Astrocyte of the hippocampus (primary cell): ENCODE data around the gene PTGES2.
A peak's percentile ranks its signal among the peaks of the same experiment; 100 is the strongest.
"Not testable (repeated sequence)": the region's sequence is repeated elsewhere in the genome, so short reads cannot be mapped to it uniquely, and the experiment has no call there.

Experiments
- DNase-seq: peaks from one replicate; pipeline ENCODE4 v3.0.0; 2011; ENCODE audit warnings: low read depth, low spot score

Gene PTGES2

GRCh38 chr9:128118971-128119665 is 8.4 kb downstream of the PTGES2 start:
- no peak for DNase-seq

GRCh38 chr9:128118472-128118857 is 9.1 kb downstream of the PTGES2 start:
- DNase-seq = no peak

GRCh38 chr9:128117613-128118471 is 9.7 kb downstream of the PTGES2 start:
- peak; percentile 95 for DNase-seq

- no peak for DNase-seq
These were observed 11.1 kb downstream of the PTGES2 start for GRCh38 chr9:128116104-128117083.

GRCh38 chr9:128115187-128116103 is 12.1 kb downstream of the PTGES2 start:
- DNase-seq = no peak

GRCh38 chr9:128114326-128115186 is 13.0 kb downstream of the PTGES2 start:
- DNase-seq = no peak

GRCh38 chr9:128113526-128114325 is 13.8 kb downstream of the PTGES2 start:
- no peak for DNase-seq

- not testable (repeated sequence) for DNase-seq
These were observed 15.8 kb downstream of the PTGES2 start for GRCh38 chr9:128111726-128112125.

GRCh38 chr9:128109050-128109709 is 18.3 kb downstream of the PTGES2 start:
- DNase-seq = no peak

GRCh38 chr9:128108269-128109049 is 19.1 kb downstream of the PTGES2 start:
- no peak for DNase-seq

GRCh38 chr9:128107468-128108268 is 19.9 kb downstream of the PTGES2 start:
- no peak for DNase-seq

GRCh38 chr9:128106940-128107467 is 20.5 kb downstream of the PTGES2 start:
- DNase-seq = no peak

- no peak for DNase-seq
These were observed 21.2 kb downstream of the PTGES2 start for GRCh38 chr9:128106181-128106939.

GRCh38 chr9:128105538-128106175 is 21.9 kb downstream of the PTGES2 start:
- DNase-seq = no peak

- DNase-seq = peak; percentile 73
These were observed 23.3 kb downstream of the PTGES2 start for GRCh38 chr9:128104171-128104618.
